ENCODE results near the gene SP1.

Gene SP1

DNA sequence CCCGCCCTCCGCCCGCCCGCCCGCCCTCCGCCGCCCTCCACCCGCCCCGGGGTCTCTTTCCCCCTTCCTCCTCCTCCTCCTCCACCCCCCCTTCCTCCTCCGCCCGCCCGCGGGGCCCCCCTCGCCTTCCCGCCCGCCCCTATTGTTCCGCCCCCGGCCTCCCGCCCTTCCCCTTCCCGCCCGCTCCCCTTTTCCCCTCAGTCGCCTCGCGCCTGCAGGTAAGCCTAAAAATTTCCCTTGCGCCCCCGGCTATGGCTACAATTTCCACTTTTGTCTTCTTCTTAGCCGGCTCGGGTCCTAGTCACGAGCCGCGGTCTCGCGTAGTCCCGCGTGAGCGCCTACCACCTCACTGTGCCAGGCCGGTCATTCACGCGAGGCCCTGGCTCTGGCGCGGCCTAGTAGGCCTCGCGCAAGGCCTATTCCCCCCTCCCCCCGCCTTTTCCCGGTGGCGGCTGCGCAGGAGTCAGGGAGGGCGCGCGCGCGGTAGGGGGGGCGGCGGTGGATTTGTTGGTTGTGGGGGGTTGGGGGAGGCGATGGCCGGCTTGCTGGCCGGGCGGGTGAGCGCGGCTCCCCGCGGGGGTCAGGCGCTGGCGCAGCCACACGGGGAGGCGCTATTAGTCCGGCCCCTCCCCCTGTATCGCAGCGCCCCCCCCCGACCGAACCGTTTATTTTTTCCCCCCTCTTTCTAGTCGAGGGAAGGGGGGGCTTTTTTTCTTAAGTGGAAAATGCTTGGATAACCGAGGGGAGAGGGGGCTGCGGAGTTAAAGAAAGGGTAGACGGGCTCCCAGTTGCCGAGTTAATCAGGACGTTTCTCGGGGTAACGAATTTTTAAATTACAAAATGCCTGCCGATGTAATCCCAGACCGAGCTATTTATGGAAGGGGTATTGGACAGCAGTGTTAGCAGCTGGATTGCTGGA, 72.4 kb downstream of the SP1 start (continued):
- TF ChIP-seq WT1 (tag by site-specific recombination; IDR thresholded peaks at IDR 0.05) (no peak; the same call in none of the 2 replicates), ZNF37A (tag by site-specific recombination; IDR thresholded peaks at IDR 0.05) (no peak), ZNF776 (tag by site-specific recombination; IDR thresholded peaks at IDR 0.05; ENCODE audit: borderline replicate concordance) (no peak), ZNF473 (tag by site-specific recombination; IDR thresholded peaks at IDR 0.05) (peak; percentile 69; the same call in 1 of the 2 replicates), ZNF670 (tag by site-specific recombination; IDR thresholded peaks at IDR 0.05; ENCODE audit: low read depth) (no peak), ZBTB7A (tag by site-specific recombination; IDR thresholded peaks at IDR 0.05; ENCODE audit: low read depth) (peak; percentile 73; the same call in 1 of the 2 replicates), ZBTB8A (tag by site-specific recombination; IDR thresholded peaks at IDR 0.05) (peak; percentile 90), YY2 (tag by site-specific recombination; IDR thresholded peaks at IDR 0.05) (0 out of 2 replicates have a peak, but pooled peaks have one; percentile 32), ZNF248 (tag by site-specific recombination; IDR thresholded peaks at IDR 0.05) (no peak), ZNF23 (tag by site-specific recombination; IDR thresholded peaks at IDR 0.05; ENCODE audit: borderline replicate concordance) (no peak), ZNF214 (tag by site-specific recombination; IDR thresholded peaks at IDR 0.05; ENCODE audit: borderline replicate concordance) (no peak), ZNF626 (tag by site-specific recombination; IDR thresholded peaks at IDR 0.05) (no peak), KLF10 (tag by site-specific recombination; IDR thresholded peaks at IDR 0.05) (no peak; the same call in 1 of the 2 replicates), ZNF239 (tag by site-specific recombination; IDR thresholded peaks at IDR 0.05) (no peak), ZNF623 (tag by site-specific recombination; IDR thresholded peaks at IDR 0.05) (no peak), ZNF843 (tag by site-specific recombination; IDR thresholded peaks at IDR 0.05) (peak; percentile 55; the same call in 1 of the 2 replicates), ZNF341 (tag by site-specific recombination; IDR thresholded peaks at IDR 0.05; ENCODE audit: low read depth) (peak; percentile 80), ZNF558 (tag by site-specific recombination; IDR thresholded peaks at IDR 0.05) (no peak), ZNF394 (tag by site-specific recombination; IDR thresholded peaks at IDR 0.05; ENCODE audit: borderline replicate concordance) (peak; percentile 46; the same call in 1 of the 2 replicates)
- TF ChIP-seq, protein P1, sequence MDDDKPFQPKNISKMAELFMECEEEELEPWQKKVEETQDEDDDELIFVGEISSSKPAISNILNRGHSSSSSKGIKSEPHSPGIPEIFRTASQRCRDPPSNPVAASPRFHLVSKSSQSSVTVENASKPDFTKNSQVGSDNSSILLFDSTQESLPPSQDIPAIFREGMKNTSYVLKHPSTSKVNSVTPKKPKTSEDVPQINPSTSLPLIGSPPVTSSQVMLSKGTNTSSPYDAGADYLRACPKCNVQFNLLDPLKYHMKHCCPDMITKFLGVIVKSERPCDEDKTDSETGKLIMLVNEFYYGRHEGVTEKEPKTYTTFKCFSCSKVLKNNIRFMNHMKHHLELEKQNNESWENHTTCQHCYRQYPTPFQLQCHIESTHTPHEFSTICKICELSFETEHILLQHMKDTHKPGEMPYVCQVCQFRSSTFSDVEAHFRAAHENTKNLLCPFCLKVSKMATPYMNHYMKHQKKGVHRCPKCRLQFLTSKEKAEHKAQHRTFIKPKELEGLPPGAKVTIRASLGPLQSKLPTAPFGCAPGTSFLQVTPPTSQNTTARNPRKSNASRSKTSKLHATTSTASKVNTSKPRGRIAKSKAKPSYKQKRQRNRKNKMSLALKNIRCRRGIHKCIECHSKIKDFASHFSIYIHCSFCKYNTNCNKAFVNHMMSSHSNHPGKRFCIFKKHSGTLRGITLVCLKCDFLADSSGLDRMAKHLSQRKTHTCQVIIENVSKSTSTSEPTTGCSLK (tag by site-specific recombination; IDR thresholded peaks at IDR 0.05), result no peak
- TF ChIP-seq, protein P2, sequence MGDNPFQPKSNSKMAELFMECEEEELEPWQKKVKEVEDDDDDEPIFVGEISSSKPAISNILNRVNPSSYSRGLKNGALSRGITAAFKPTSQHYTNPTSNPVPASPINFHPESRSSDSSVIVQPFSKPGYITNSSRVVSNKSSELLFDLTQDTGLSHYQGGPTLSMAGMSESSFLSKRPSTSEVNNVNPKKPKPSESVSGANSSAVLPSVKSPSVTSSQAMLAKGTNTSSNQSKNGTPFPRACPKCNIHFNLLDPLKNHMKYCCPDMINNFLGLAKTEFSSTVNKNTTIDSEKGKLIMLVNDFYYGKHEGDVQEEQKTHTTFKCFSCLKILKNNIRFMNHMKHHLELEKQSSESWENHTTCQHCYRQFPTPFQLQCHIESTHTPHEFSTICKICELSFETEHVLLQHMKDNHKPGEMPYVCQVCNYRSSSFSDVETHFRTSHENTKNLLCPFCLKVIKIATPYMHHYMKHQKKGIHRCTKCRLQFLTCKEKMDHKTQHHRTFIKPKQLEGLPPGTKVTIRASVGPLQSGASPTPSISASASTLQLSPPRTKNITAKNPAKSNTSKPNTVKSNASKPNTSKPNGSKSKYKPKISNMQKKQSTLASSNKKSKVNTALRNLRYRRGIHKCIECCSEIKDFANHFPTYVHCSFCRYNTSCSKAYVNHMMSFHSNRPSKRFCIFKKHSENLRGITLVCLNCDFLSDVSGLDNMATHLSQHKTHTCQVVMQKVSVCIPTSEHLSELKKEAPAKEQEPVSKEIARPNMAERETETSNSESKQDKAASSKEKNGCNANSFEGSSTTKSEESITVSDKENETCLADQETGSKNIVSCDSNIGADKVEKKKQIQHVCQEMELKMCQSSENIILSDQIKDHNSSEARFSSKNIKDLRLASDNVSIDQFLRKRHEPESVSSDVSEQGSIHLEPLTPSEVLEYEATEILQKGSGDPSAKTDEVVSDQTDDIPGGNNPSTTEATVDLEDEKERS (tag by site-specific recombination; IDR thresholded peaks at IDR 0.05), result no peak
- TF ChIP-seq, protein P3, sequence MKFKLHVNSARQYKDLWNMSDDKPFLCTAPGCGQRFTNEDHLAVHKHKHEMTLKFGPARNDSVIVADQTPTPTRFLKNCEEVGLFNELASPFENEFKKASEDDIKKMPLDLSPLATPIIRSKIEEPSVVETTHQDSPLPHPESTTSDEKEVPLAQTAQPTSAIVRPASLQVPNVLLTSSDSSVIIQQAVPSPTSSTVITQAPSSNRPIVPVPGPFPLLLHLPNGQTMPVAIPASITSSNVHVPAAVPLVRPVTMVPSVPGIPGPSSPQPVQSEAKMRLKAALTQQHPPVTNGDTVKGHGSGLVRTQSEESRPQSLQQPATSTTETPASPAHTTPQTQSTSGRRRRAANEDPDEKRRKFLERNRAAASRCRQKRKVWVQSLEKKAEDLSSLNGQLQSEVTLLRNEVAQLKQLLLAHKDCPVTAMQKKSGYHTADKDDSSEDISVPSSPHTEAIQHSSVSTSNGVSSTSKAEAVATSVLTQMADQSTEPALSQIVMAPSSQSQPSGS (tag by site-specific recombination; IDR thresholded peaks at IDR 0.05; ENCODE audit: low read depth), result no peak
- TF ChIP-seq, protein P4, sequence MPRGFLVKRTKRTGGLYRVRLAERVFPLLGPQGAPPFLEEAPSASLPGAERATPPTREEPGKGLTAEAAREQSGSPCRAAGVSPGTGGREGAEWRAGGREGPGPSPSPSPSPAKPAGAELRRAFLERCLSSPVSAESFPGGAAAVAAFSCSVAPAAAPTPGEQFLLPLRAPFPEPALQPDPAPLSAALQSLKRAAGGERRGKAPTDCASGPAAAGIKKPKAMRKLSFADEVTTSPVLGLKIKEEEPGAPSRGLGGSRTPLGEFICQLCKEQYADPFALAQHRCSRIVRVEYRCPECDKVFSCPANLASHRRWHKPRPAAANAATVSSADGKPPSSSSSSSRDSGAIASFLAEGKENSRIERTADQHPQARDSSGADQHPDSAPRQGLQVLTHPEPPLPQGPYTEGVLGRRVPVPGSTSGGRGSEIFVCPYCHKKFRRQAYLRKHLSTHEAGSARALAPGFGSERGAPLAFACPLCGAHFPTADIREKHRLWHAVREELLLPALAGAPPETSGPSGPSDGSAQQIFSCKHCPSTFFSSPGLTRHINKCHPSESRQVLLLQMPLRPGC (tag by site-specific recombination; IDR thresholded peaks at IDR 0.05), result peak; percentile 33; the same call in 1 of the 2 replicates
- TF ChIP-seq, protein P5, sequence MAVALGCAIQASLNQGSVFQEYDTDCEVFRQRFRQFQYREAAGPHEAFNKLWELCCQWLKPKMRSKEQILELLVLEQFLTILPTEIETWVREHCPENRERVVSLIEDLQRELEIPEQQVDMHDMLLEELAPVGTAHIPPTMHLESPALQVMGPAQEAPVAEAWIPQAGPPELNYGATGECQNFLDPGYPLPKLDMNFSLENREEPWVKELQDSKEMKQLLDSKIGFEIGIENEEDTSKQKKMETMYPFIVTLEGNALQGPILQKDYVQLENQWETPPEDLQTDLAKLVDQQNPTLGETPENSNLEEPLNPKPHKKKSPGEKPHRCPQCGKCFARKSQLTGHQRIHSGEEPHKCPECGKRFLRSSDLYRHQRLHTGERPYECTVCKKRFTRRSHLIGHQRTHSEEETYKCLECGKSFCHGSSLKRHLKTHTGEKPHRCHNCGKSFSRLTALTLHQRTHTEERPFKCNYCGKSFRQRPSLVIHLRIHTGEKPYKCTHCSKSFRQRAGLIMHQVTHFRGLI (tag by site-specific recombination; IDR thresholded peaks at IDR 0.05), result peak; percentile 78
- TF ChIP-seq, protein P6, sequence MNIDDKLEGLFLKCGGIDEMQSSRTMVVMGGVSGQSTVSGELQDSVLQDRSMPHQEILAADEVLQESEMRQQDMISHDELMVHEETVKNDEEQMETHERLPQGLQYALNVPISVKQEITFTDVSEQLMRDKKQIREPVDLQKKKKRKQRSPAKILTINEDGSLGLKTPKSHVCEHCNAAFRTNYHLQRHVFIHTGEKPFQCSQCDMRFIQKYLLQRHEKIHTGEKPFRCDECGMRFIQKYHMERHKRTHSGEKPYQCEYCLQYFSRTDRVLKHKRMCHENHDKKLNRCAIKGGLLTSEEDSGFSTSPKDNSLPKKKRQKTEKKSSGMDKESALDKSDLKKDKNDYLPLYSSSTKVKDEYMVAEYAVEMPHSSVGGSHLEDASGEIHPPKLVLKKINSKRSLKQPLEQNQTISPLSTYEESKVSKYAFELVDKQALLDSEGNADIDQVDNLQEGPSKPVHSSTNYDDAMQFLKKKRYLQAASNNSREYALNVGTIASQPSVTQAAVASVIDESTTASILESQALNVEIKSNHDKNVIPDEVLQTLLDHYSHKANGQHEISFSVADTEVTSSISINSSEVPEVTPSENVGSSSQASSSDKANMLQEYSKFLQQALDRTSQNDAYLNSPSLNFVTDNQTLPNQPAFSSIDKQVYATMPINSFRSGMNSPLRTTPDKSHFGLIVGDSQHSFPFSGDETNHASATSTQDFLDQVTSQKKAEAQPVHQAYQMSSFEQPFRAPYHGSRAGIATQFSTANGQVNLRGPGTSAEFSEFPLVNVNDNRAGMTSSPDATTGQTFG (tag by site-specific recombination; IDR thresholded peaks at IDR 0.05; ENCODE audit: borderline replicate concordance), result no peak

Measured in HEK293 (cell line).